ENCODE measurements around the gene NUP98.

GRCh38 chr11:3825473-3826154 lies 28.3 kb upstream of the NUP98 start:
- TF ChIP-seq EZH2 (IDR thresholded peaks at IDR 0.05; ENCODE audit: borderline replicate concordance, low read depth, low read length, severe bottlenecking) (no peak), CTCF (IDR thresholded peaks at IDR 0.05; ENCODE audit: borderline replicate concordance, extremely low read depth, low read length, poor library complexity, severe bottlenecking) (no peak)

Measured in DND-41 (cell line).